GM06990 (cell line): Measurements from ENCODE around the gene EPHB6.

Experiments used
- DNase-seq: peaks from one replicate; pipeline ENCODE4 v3.0.0-alpha.2; 2011; ENCODE audit not compliant: insufficient read length; ENCODE audit errors: extremely low read depth
- H3K27me3 ChIP-seq: replicated peaks from 2 replicates; pipeline ENCODE4 v1.6.0; 2011; ENCODE audit warnings: low read length; ENCODE audit not compliant: control insufficient read depth, insufficient read depth
- H3K36me3 ChIP-seq: 2 replicates; pipeline ENCODE4 v1.5.1; 2011; ENCODE audit warnings: low read length; ENCODE audit not compliant: control insufficient read depth, insufficient read depth
- H3K4me3 ChIP-seq: replicated peaks from 2 replicates; pipeline ENCODE4 v1.5.1; 2011; ENCODE audit warnings: low read depth, mild to moderate bottlenecking, control low read depth, low read length
- TF ChIP-seq, protein P1 (sequence below): IDR thresholded peaks from 2 replicates; pipeline ENCODE4 v1.5.1; 2011; ENCODE audit warnings: low read length, control low read depth, mild to moderate bottlenecking, inconsistent platforms; ENCODE audit not compliant: insufficient read depth, poor library complexity, severe bottlenecking

The EPHB6 gene

DNA sequence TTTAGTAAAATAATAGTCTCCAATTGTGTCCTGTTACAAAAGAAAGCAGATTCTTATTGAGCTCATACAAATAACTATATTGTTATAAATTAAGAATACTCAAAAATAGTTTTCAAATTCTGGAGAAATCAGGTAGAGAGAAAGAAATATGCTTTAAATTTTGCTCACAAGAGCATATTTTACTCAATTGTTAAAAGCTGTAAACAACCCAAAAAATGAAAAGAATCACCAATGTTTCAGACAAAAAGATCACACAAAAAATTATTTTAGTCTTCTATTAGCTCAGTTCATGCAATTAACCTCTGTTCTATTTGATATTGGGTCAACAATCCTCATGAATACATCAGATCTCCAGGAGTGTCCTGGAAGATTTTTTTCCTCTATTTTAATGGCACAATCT, 49.3 kb downstream of the EPHB6 start:
- H3K36me3 ChIP-seq = no peaks in the 10 kb centered on the region
- H3K27me3 ChIP-seq = no peaks in the 10 kb centered on the region; the same call in 1 of the 2 replicates
- TF ChIP-seq, protein P1, sequence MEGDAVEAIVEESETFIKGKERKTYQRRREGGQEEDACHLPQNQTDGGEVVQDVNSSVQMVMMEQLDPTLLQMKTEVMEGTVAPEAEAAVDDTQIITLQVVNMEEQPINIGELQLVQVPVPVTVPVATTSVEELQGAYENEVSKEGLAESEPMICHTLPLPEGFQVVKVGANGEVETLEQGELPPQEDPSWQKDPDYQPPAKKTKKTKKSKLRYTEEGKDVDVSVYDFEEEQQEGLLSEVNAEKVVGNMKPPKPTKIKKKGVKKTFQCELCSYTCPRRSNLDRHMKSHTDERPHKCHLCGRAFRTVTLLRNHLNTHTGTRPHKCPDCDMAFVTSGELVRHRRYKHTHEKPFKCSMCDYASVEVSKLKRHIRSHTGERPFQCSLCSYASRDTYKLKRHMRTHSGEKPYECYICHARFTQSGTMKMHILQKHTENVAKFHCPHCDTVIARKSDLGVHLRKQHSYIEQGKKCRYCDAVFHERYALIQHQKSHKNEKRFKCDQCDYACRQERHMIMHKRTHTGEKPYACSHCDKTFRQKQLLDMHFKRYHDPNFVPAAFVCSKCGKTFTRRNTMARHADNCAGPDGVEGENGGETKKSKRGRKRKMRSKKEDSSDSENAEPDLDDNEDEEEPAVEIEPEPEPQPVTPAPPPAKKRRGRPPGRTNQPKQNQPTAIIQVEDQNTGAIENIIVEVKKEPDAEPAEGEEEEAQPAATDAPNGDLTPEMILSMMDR = no peak
- DNase-seq = no peak
- no peak overlapping the region for H3K4me3 ChIP-seq

DNA sequence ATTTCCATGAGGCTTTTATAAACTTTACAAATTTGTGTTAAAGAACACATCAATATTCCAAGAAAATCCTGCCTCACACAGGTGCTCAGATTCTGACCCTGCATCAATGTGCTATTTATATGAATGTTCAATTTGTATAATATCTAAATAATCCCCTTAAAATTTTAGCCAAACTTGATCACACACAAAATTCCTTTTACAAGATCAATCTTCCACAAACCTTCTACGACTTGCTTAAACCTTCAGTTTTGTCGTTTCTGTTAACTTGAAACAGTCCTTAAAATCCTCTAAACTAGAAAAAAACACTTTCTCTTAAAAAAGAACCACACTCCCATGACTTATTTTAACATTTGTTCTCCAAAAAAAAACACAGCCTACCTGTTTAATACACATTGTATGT, 50.9 kb downstream of the EPHB6 start:
- TF ChIP-seq, protein P1 = no peak
- no peak overlapping the region for H3K4me3 ChIP-seq
- H3K36me3 ChIP-seq = no peaks in the 10 kb centered on the region
- no peaks in the 10 kb centered on the region for H3K27me3 ChIP-seq
- no peak for DNase-seq

DNA sequence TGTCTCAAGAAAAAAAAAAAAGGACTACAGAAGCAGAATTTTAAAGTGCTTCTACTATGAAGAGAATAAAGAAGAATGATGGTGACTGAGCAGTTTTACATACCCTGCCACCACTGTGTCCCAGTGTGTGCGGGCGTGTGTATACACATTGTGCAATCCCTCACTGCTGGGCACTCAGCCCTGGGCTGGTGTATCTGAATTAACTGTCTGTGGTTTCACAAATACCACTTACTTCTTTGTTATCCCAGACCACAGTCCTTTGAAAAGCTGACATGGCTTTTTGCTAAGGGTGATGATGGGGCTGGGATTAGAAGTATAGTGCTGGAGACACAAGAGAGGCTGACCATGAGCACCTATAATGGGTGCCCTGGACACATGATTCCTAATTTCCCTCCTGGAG, 51.8 kb downstream of the EPHB6 start:
- TF ChIP-seq, protein P1 = no peak
- no peak for DNase-seq
- no peak overlapping the region for H3K4me3 ChIP-seq
- no peaks in the 10 kb centered on the region for H3K36me3 ChIP-seq
- H3K27me3 ChIP-seq = no peaks in the 10 kb centered on the region

DNA sequence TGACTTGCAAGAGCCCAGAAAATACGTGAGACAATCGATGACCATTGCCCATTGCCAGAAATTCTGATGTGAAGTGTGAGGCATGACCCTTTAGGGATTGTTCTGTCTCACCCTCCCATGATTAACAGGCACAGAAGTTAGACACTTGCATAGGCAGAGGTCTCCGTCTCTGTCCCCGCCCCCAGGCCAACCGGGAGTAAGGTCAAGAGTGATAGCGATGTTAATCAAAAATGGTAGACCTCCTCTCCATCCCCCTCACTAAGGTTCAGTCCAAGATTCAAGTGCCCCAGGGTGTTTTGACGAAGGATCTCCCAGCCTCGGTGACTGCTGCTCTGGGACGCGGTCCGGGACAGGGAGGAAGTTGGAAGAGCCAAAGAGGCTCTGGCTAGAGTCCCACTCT, 53.4 kb downstream of the EPHB6 start:
- DNase-seq = no peak
- TF ChIP-seq, protein P1 = no peak
- H3K27me3 ChIP-seq = no peaks in the 10 kb centered on the region
- no peaks in the 10 kb centered on the region for H3K36me3 ChIP-seq
- no peak overlapping the region for H3K4me3 ChIP-seq

DNA sequence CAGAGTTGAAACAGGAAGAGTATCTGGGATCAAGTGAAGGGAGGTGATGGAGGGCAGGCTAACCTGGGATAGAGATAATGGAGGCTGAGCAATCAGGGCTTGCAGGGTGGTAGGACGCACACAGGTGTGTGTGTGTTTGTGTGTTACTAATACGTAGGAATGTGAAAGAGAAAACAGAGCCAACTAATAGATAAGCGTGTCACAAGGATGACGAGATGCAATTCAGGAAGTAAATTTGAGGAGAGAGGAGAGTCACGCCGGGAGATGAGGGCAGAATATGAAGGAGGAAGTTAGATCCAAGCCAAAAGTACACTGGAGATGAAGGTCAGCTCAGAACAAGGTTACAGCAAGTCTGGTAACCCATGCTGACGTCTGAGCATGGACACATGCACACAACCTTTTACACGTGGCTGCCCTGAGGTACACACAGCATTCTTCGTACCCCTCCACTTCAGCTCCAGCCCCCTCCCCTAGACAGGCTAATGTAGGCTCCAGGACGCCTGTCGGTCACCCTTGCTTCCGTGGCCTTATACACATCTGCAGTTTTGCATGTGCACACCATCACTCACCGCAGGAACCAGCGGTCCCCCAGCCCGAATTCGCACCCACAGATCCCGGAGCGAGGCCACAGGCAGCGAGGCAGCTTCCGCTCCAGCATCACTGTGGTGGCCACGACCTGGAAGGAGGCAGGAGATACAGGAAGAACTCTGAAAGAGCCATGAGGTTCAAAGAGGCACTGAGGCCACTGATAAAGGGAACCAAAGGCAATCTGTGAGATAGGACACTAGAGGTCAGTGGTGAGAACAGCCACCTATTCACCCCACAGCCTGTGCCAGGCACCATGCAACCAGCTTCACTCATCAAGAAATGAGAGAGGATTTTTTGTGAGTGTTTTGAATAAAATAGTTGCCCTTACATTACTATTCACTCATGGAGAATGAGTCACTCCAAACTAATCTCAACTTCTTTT, 54.3 kb downstream of the EPHB6 start:
- TF ChIP-seq, protein P1 = peak; percentile 55
- Histone ChIP-seq H3K36me3 (no peaks in the 10 kb centered on the region), H3K4me3 (no peak overlapping the region), H3K27me3 (no peaks in the 10 kb centered on the region)
- no peak for DNase-seq
